ENCODE data around the gene LCMT2. TPM values are rescaled to one million over a fixed set of nuclear protein-coding genes. Genes with fewer than 3 reads are reported as not detected.

Gene LCMT2
- total and polyA plus RNA-seq, 2 experiments from 2014 or later: 2.3 to 7.1 TPM

- Mint-ChIP-seq H3K27me3 (ENCODE audit: insufficient read depth, low read depth, poor library complexity) (no peaks in the 10 kb centered on the region), H3K4me3 (no peak overlapping the region), H3K27ac (no peak overlapping the region), H3K9me3 (no peaks in the 10 kb centered on the region), H3K4me1 (peaks cover 4% of the 10 kb centered on the region; the same call in 2 of the 3 replicates), H3K36me3 (ENCODE audit: low read depth) (no peaks in the 10 kb centered on the region)
- no peaks in the 10 kb centered on the region for H3K36me3 ChIP-seq (ENCODE audit: insufficient read depth)
- H3K79me2 ChIP-seq (replicated peaks; ENCODE audit: insufficient read depth): no peaks in the 10 kb centered on the region
- no peak overlapping the region for H2AFZ ChIP-seq
- no peaks in the 10 kb centered on the region for H3K27me3 ChIP-seq (ENCODE audit: insufficient read depth)
- H3K4me2 ChIP-seq: no peak overlapping the region
- no peaks in the 10 kb centered on the region for H4K20me1 ChIP-seq (replicated peaks; ENCODE audit: insufficient read depth)
- no peak overlapping the region for H3K4me3 ChIP-seq
- DNase-seq (ENCODE audit: low spot score) (no peak), ATAC-seq (no peak)
- no peaks in the 10 kb centered on the region for H3F3A ChIP-seq (replicated peaks; ENCODE audit: low read depth)
- TF ChIP-seq JUNB (IDR thresholded peaks at IDR 0.05; ENCODE audit: unreplicated experiment) (no peak), POLR2AphosphoS5 (IDR thresholded peaks at IDR 0.05; ENCODE audit: low read depth) (no peak), STAT1 (IDR thresholded peaks at IDR 0.05; ENCODE audit: unreplicated experiment) (no peak), ZNF331 (CRISPR knock-in tag; IDR thresholded peaks at IDR 0.05; ENCODE audit: low read depth) (no peak), NANOG (IDR thresholded peaks at IDR 0.05; ENCODE audit: borderline replicate concordance) (no peak), EZH2 (IDR thresholded peaks at IDR 0.05; ENCODE audit: low read depth, unreplicated experiment) (no peak), ETS1 (IDR thresholded peaks at IDR 0.05) (no peak), CREB1 (CRISPR knock-in tag; IDR thresholded peaks at IDR 0.05; ENCODE audit: low read depth) (no peak), ZNF114 (CRISPR knock-in tag; IDR thresholded peaks at IDR 0.05) (no peak), REST (IDR thresholded peaks at IDR 0.05; ENCODE audit: unreplicated experiment) (no peak), EZH2phosphoT487 (IDR thresholded peaks at IDR 0.05; ENCODE audit: unreplicated experiment) (no peak)
- TF ChIP-seq, protein P1, sequence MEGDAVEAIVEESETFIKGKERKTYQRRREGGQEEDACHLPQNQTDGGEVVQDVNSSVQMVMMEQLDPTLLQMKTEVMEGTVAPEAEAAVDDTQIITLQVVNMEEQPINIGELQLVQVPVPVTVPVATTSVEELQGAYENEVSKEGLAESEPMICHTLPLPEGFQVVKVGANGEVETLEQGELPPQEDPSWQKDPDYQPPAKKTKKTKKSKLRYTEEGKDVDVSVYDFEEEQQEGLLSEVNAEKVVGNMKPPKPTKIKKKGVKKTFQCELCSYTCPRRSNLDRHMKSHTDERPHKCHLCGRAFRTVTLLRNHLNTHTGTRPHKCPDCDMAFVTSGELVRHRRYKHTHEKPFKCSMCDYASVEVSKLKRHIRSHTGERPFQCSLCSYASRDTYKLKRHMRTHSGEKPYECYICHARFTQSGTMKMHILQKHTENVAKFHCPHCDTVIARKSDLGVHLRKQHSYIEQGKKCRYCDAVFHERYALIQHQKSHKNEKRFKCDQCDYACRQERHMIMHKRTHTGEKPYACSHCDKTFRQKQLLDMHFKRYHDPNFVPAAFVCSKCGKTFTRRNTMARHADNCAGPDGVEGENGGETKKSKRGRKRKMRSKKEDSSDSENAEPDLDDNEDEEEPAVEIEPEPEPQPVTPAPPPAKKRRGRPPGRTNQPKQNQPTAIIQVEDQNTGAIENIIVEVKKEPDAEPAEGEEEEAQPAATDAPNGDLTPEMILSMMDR (conservative IDR thresholded peaks at IDR 0.05; ENCODE audit: low read depth in 2 of 2): no peak
- TF ChIP-seq, protein P2, sequence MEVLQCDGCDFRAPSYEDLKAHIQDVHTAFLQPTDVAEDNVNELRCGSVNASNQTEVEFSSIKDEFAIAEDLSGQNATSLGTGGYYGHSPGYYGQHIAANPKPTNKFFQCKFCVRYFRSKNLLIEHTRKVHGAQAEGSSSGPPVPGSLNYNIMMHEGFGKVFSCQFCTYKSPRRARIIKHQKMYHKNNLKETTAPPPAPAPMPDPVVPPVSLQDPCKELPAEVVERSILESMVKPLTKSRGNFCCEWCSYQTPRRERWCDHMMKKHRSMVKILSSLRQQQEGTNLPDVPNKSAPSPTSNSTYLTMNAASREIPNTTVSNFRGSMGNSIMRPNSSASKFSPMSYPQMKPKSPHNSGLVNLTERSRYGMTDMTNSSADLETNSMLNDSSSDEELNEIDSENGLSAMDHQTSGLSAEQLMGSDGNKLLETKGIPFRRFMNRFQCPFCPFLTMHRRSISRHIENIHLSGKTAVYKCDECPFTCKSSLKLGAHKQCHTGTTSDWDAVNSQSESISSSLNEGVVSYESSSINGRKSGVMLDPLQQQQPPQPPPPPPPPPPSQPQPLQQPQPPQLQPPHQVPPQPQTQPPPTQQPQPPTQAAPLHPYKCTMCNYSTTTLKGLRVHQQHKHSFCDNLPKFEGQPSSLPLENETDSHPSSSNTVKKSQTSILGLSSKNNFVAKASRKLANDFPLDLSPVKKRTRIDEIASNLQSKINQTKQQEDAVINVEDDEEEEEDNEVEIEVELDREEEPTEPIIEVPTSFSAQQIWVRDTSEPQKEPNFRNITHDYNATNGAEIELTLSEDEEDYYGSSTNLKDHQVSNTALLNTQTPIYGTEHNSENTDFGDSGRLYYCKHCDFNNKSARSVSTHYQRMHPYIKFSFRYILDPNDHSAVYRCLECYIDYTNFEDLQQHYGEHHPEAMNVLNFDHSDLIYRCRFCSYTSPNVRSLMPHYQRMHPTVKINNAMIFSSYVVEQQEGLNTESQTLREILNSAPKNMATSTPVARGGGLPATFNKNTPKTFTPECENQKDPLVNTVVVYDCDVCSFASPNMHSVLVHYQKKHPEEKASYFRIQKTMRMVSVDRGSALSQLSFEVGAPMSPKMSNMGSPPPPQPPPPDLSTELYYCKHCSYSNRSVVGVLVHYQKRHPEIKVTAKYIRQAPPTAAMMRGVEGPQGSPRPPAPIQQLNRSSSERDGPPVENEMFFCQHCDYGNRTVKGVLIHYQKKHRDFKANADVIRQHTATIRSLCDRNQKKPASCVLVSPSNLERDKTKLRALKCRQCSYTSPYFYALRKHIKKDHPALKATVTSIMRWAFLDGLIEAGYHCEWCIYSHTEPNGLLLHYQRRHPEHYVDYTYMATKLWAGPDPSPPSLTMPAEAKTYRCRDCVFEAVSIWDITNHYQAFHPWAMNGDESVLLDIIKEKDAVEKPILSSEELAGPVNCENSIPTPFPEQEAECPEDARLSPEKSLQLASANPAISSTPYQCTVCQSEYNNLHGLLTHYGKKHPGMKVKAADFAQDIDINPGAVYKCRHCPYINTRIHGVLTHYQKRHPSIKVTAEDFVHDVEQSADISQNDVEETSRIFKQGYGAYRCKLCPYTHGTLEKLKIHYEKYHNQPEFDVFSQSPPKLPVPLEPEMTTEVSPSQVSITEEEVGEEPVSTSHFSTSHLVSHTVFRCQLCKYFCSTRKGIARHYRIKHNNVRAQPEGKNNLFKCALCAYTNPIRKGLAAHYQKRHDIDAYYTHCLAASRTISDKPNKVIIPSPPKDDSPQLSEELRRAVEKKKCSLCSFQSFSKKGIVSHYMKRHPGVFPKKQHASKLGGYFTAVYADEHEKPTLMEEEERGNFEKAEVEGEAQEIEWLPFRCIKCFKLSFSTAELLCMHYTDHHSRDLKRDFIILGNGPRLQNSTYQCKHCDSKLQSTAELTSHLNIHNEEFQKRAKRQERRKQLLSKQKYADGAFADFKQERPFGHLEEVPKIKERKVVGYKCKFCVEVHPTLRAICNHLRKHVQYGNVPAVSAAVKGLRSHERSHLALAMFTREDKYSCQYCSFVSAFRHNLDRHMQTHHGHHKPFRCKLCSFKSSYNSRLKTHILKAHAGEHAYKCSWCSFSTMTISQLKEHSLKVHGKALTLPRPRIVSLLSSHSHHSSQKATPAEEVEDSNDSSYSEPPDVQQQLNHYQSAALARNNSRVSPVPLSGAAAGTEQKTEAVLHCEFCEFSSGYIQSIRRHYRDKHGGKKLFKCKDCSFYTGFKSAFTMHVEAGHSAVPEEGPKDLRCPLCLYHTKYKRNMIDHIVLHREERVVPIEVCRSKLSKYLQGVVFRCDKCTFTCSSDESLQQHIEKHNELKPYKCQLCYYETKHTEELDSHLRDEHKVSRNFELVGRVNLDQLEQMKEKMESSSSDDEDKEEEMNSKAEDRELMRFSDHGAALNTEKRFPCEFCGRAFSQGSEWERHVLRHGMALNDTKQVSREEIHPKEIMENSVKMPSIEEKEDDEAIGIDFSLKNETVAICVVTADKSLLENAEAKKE (CRISPR knock-in tag; IDR thresholded peaks at IDR 0.05): no peak
- H3K4me1 ChIP-seq (ENCODE audit: insufficient read depth): no peaks in the 10 kb centered on the region
- no peak overlapping the region for H3K27ac ChIP-seq (ENCODE audit: low read depth)
- H3K9me2 ChIP-seq (ENCODE audit: insufficient read depth): peaks cover 3% of the 10 kb centered on the region; the same call in 1 of the 2 replicates
These were observed 16.2 kb downstream of the LCMT2 start for GRCh38 chr15:43314171-43314570.

Measured in GM23338 (cell line).